ENCODE measurements around the gene FOXL1.

Gene FOXL1

DNA sequence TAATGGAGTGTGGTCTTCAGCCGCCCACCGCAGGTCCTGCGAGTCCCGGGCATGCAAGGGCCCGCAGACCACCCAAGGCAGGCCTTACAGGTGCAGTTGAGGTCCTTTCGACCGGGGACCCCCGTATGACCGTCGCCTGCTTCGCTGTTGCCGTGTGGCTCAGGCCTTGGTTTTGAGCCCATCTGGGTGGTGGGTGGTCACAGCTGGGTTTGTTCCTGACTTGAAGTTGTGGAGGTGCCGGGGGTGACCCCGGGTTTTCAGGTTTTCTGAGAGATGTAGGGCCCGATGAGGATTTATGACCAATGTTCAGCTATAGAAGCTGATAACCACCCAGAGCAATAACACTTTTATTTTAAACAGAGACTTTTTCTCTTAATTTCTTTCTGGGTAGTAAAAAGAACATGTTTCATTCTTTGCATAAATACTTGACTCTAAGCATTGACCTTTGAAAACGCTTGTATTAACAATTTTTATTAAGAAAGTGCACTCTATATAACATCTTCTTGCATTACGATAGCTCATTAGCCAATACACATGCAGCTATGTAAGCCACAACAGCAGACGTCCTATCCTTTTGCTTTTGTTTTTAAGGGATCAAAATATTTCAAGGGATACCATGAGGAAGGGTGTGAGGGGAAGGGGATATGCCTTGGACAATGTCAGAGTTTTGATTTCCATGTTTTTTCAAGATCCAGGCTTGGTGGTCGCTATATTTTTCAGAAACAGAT lies 1.9 kb downstream of the FOXL1 start:
- no peak overlapping the region for H3K56ac ChIP-seq (ENCODE audit: low read length)
- H3K9ac ChIP-seq (ENCODE audit: low read length): no peak overlapping the region
- H3K18ac ChIP-seq (ENCODE audit: low read length): no peak overlapping the region
- no peaks in the 10 kb centered on the region for H3K79me1 ChIP-seq (ENCODE audit: low read length)
- no peak overlapping the region for H2BK120ac ChIP-seq (ENCODE audit: low read depth, low read length)
- no peak for DNase-seq
- no peak overlapping the region for H3K4me2 ChIP-seq (ENCODE audit: low read length)
- H4K5ac ChIP-seq (ENCODE audit: low read length): no peak overlapping the region
- H3K36me3 ChIP-seq (ENCODE audit: control insufficient read depth, insufficient read depth, low read length): no peaks in the 10 kb centered on the region
- H3K27me3 ChIP-seq (ENCODE audit: insufficient read depth, low read length, poor library complexity): peaks cover 50% of the 10 kb centered on the region
- H2BK5ac ChIP-seq (ENCODE audit: low read length): no peak overlapping the region
- H3K4me3 ChIP-seq (ENCODE audit: low read length): no peak overlapping the region
- H3K79me2 ChIP-seq (ENCODE audit: control insufficient read depth, insufficient read depth, low read length): no peaks in the 10 kb centered on the region
- H2AK5ac ChIP-seq (ENCODE audit: low read length): no peak overlapping the region
- no peak overlapping the region for H3K23ac ChIP-seq (ENCODE audit: low read length)
- H3K27ac ChIP-seq (ENCODE audit: low read depth, low read length): no peak overlapping the region
- no peak overlapping the region for H2BK15ac ChIP-seq (replicated peaks; ENCODE audit: low read depth)
- H4K8ac ChIP-seq (ENCODE audit: low read depth, low read length): no peak overlapping the region
- no CpG with 5 or more reads among the region's 19 CpGs for WGBS (ENCODE audit: extremely low coverage, insufficient coverage, low lambda C conversion rate)
- H3K4ac ChIP-seq (ENCODE audit: low read depth, low read length): no peak overlapping the region
- H3K4me1 ChIP-seq (ENCODE audit: control insufficient read depth, low read depth, low read length): peaks cover 8% of the 10 kb centered on the region

DNA sequence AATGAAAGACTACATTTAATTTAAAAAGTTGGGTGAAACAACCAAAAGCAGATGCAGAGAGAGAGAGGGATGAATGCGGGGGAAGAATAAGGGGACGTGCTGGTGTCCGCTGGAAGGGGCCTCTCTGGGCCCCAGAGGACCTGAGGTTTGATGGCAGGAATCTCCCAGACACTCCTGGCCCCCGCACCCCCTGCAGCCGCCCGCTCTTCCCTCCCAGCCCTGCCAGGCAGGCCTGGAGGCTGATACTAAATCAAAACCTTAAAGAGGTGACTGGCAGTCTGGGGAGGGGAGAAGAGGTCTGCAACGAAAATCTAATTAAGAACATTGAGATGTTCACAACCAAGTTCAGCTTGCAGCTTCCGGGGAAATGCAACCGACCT lies 2.4 kb downstream of the FOXL1 start:
- no peak overlapping the region for H3K4ac ChIP-seq (ENCODE audit: low read depth, low read length)
- no peak overlapping the region for H4K5ac ChIP-seq (ENCODE audit: low read length)
- no peak for DNase-seq
- H3K36me3 ChIP-seq (ENCODE audit: control insufficient read depth, insufficient read depth, low read length): no peaks in the 10 kb centered on the region
- H3K79me2 ChIP-seq (ENCODE audit: control insufficient read depth, insufficient read depth, low read length): no peaks in the 10 kb centered on the region
- H3K4me2 ChIP-seq (ENCODE audit: low read length): no peak overlapping the region
- no peaks in the 10 kb centered on the region for H3K79me1 ChIP-seq (ENCODE audit: low read length)
- H2BK120ac ChIP-seq (ENCODE audit: low read depth, low read length): no peak overlapping the region
- no peak overlapping the region for H2BK15ac ChIP-seq (replicated peaks; ENCODE audit: low read depth)
- H3K27ac ChIP-seq (ENCODE audit: low read depth, low read length): no peak overlapping the region
- no CpG with 5 or more reads among the region's 9 CpGs for WGBS (ENCODE audit: extremely low coverage, insufficient coverage, low lambda C conversion rate)
- H3K27me3 ChIP-seq (ENCODE audit: insufficient read depth, low read length, poor library complexity): peaks cover 47% of the 10 kb centered on the region
- H3K9ac ChIP-seq (ENCODE audit: low read length): no peak overlapping the region
- H3K23ac ChIP-seq (ENCODE audit: low read length): no peak overlapping the region
- H2BK5ac ChIP-seq (ENCODE audit: low read length): no peak overlapping the region
- H3K18ac ChIP-seq (ENCODE audit: low read length): no peak overlapping the region
- H3K4me1 ChIP-seq (ENCODE audit: control insufficient read depth, low read depth, low read length): peaks cover 4% of the 10 kb centered on the region
- H3K56ac ChIP-seq (ENCODE audit: low read length): no peak overlapping the region
- no peak overlapping the region for H2AK5ac ChIP-seq (ENCODE audit: low read length)
- no peak overlapping the region for H3K4me3 ChIP-seq (ENCODE audit: low read length)
- no peak overlapping the region for H4K8ac ChIP-seq (ENCODE audit: low read depth, low read length)

DNA sequence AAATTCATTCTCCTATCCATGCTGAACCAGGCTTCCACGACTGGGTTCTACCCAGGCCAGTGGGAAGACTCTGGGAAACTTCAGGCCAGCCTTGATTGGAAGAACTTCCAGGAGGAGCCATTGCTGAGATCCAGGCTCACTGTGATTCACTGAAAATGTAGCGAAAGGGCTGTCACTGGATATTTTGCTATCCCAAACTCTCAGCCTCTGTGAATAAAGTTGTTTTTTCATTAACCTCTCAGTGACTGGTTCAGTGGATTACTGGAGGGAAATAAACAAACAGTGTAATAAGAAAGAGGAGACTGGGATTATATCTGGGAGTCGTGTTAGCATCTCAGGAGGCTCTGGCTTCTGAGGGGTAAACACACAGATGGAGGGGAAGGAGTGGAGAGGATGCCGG lies 3.1 kb downstream of the FOXL1 start:
- H3K79me2 ChIP-seq (ENCODE audit: control insufficient read depth, insufficient read depth, low read length): no peaks in the 10 kb centered on the region
- no peak overlapping the region for H3K9ac ChIP-seq (ENCODE audit: low read length)
- H3K79me1 ChIP-seq (ENCODE audit: low read length): no peaks in the 10 kb centered on the region
- H3K4me1 ChIP-seq (ENCODE audit: control insufficient read depth, low read depth, low read length): peaks cover 4% of the 10 kb centered on the region
- no peak for DNase-seq
- WGBS (ENCODE audit: extremely low coverage, insufficient coverage, low lambda C conversion rate): no CpG with 5 or more reads among the region's 4 CpGs
- no peak overlapping the region for H3K27ac ChIP-seq (ENCODE audit: low read depth, low read length)
- H3K4me3 ChIP-seq (ENCODE audit: low read length): no peak overlapping the region
- H3K4ac ChIP-seq (ENCODE audit: low read depth, low read length): no peak overlapping the region
- no peak overlapping the region for H2AK5ac ChIP-seq (ENCODE audit: low read length)
- H3K4me2 ChIP-seq (ENCODE audit: low read length): no peak overlapping the region
- H2BK120ac ChIP-seq (ENCODE audit: low read depth, low read length): no peak overlapping the region
- H3K36me3 ChIP-seq (ENCODE audit: control insufficient read depth, insufficient read depth, low read length): no peaks in the 10 kb centered on the region
- no peak overlapping the region for H4K5ac ChIP-seq (ENCODE audit: low read length)
- H4K8ac ChIP-seq (ENCODE audit: low read depth, low read length): no peak overlapping the region
- H2BK5ac ChIP-seq (ENCODE audit: low read length): no peak overlapping the region
- no peak overlapping the region for H2BK15ac ChIP-seq (replicated peaks; ENCODE audit: low read depth)
- no peak overlapping the region for H3K18ac ChIP-seq (ENCODE audit: low read length)
- no peak overlapping the region for H3K23ac ChIP-seq (ENCODE audit: low read length)
- no peak overlapping the region for H3K56ac ChIP-seq (ENCODE audit: low read length)
- H3K27me3 ChIP-seq (ENCODE audit: insufficient read depth, low read length, poor library complexity): peaks cover 47% of the 10 kb centered on the region

DNA sequence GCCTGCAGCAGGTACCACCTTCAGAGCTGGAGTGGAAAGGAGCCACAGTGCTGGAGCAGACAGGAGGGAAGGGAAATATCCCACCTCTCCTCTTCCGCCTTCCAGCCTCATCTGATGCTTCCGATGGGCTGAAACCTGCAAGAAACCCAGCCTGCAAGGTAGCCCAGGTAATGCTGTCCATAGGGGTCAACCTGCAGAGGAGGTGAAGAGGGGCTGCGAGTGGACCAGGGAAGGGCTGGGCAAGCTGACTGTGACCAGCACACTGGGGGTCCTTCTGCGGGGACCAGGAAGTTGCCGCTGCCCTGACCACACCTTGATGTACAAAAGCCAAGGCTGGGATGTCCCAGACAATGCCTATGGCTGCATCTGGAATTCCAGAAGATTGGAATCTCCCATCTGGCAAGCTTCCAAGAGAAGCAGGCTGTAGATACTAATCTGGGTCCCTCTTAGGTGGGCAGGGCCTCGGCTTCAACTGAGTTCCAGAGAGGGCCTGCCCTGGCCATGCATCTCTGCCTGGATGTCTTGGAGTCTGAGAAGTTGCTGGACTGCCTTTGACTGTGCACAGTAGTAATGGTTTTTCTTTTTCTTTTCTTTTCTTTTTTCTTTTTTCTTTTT lies 5.8 kb downstream of the FOXL1 start:
- Histone ChIP-seq H3K18ac (ENCODE audit: low read length) (no peak overlapping the region), H4K8ac (ENCODE audit: low read depth, low read length) (no peak overlapping the region), H4K5ac (ENCODE audit: low read length) (no peak overlapping the region), H3K79me2 (ENCODE audit: control insufficient read depth, insufficient read depth, low read length) (no peaks in the 10 kb centered on the region), H3K9ac (ENCODE audit: low read length) (no peak overlapping the region), H2AK5ac (ENCODE audit: low read length) (no peak overlapping the region), H3K56ac (ENCODE audit: low read length) (no peak overlapping the region), H3K36me3 (ENCODE audit: control insufficient read depth, insufficient read depth, low read length) (no peaks in the 10 kb centered on the region), H2BK120ac (ENCODE audit: low read depth, low read length) (no peak overlapping the region), H3K4me1 (ENCODE audit: control insufficient read depth, low read depth, low read length) (no peaks in the 10 kb centered on the region), H3K4me3 (ENCODE audit: low read length) (no peak overlapping the region), H3K27me3 (ENCODE audit: insufficient read depth, low read length, poor library complexity) (peaks cover 23% of the 10 kb centered on the region), H2BK15ac (replicated peaks; ENCODE audit: low read depth) (no peak overlapping the region), H3K79me1 (ENCODE audit: low read length) (no peaks in the 10 kb centered on the region), H3K4me2 (ENCODE audit: low read length) (no peak overlapping the region), H3K27ac (ENCODE audit: low read depth, low read length) (no peak overlapping the region), H3K4ac (ENCODE audit: low read depth, low read length) (no peak overlapping the region), H2BK5ac (ENCODE audit: low read length) (no peak overlapping the region), H3K23ac (ENCODE audit: low read length) (no peak overlapping the region)
- DNase-seq: no peak
- no CpG with 5 or more reads among the region's 6 CpGs for WGBS (ENCODE audit: extremely low coverage, insufficient coverage, low lambda C conversion rate)

DNA sequence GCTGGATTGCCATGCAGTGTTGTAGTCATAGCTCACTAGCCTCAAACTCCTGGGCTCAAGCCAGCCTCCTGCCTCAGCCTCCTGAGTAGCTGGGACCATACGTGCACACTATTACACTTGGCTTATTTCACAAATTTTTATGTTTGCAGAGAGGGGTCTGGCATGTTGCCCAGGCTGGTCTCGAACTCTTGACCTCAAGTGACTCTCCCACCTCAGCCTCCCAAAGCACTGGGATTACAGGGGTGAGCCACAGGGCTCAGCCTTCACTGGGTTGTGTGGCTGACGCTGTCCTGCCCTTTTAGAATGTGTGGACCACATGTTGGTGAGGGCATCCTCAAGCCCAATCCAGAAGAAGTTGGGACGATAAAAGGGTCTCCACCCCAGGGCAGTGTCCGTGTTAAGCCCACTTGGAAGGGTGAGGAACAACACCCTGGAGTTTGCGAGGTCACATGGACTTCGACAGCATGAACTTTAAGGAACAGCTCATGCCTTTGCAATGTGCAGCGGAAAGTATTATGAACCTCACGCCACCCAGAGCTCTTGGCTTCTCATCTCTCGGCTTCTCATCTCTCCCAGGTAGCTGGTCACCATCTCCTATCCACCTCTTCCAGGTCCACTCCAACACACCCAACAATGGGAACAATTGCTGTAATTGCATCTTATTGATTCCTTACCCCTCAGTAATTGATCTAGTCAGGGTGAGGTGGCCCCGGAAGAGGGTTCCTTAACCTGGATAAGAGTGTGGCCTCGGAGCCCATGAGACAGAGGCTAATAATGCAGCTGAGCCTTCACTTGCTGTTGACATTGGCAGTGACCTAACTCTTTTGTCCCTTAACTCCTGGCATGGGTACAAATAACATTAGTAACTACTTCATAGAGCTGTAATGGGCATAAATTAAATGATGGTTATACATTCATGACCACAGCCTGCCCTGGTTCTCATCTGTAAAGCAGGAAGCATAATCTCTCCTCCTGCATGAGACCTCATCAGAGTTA lies 6.7 kb downstream of the FOXL1 start:
- no peak overlapping the region for H3K4me3 ChIP-seq (ENCODE audit: low read length)
- no peak overlapping the region for H4K5ac ChIP-seq (ENCODE audit: low read length)
- no peak overlapping the region for H2BK120ac ChIP-seq (ENCODE audit: low read depth, low read length)
- H3K23ac ChIP-seq (ENCODE audit: low read length): no peak overlapping the region
- WGBS (ENCODE audit: extremely low coverage, insufficient coverage, low lambda C conversion rate): no CpG with 5 or more reads among the region's 12 CpGs
- H3K4ac ChIP-seq (ENCODE audit: low read depth, low read length): no peak overlapping the region
- H3K18ac ChIP-seq (ENCODE audit: low read length): no peak overlapping the region
- no peaks in the 10 kb centered on the region for H3K4me1 ChIP-seq (ENCODE audit: control insufficient read depth, low read depth, low read length)
- no peak overlapping the region for H2BK15ac ChIP-seq (replicated peaks; ENCODE audit: low read depth)
- H3K56ac ChIP-seq (ENCODE audit: low read length): no peak overlapping the region
- no peak overlapping the region for H3K9ac ChIP-seq (ENCODE audit: low read length)
- H3K79me2 ChIP-seq (ENCODE audit: control insufficient read depth, insufficient read depth, low read length): no peaks in the 10 kb centered on the region
- no peak overlapping the region for H4K8ac ChIP-seq (ENCODE audit: low read depth, low read length)
- no peaks in the 10 kb centered on the region for H3K79me1 ChIP-seq (ENCODE audit: low read length)
- no peaks in the 10 kb centered on the region for H3K36me3 ChIP-seq (ENCODE audit: control insufficient read depth, insufficient read depth, low read length)
- H2BK5ac ChIP-seq (ENCODE audit: low read length): no peak overlapping the region
- no peak overlapping the region for H3K27ac ChIP-seq (ENCODE audit: low read depth, low read length)
- H2AK5ac ChIP-seq (ENCODE audit: low read length): no peak overlapping the region
- DNase-seq: no peak
- peaks cover 15% of the 10 kb centered on the region for H3K27me3 ChIP-seq (ENCODE audit: insufficient read depth, low read length, poor library complexity)
- no peak overlapping the region for H3K4me2 ChIP-seq (ENCODE audit: low read length)

Data from mesendoderm (in vitro differentiated cells).